Putamen (tissue), 1 donor: ENCODE data around the gene INPP5A.
A peak's percentile ranks its signal among the peaks of the same experiment; 100 is the strongest.

Experiments
- DNase-seq: peaks from one replicate; pipeline ENCODE4 v3.0.0-alpha.2; 2016; ENCODE audit warnings: low spot score

Gene INPP5A

DNA sequence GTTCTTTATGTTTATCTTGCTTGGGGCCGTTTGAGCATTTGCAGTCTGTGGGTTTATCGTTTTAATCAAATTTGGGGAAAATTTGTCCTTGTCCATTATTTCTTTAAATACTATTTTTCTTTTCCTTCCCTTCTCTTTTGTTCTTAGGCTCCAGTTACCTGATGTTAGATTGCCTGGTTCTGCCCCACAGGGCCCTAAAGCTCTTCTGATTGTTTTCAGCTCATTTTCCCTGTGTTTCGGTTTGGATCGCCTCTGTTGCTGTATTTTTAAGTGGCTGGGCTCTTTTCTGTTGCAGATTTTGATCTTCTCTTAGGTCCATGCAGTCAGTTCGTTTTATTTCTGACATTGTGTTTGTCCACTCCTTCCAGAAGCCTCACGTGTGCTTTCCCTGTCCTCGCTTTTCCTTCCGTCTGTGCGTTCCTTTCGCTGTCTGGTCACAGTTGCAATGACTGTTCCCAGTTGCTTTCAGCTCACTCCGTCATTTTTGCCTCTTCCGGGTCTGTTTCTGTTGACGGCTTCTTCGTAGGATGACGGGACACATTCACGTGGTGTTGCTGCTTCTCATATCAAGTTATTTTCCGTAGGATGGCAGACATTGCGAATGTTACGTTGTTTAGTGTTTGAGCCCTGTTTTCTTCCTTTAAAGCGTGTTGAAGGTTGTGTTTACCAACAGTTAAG lies 111.4 kb downstream of the INPP5A start:
- DNase-seq, result no peak

DNA sequence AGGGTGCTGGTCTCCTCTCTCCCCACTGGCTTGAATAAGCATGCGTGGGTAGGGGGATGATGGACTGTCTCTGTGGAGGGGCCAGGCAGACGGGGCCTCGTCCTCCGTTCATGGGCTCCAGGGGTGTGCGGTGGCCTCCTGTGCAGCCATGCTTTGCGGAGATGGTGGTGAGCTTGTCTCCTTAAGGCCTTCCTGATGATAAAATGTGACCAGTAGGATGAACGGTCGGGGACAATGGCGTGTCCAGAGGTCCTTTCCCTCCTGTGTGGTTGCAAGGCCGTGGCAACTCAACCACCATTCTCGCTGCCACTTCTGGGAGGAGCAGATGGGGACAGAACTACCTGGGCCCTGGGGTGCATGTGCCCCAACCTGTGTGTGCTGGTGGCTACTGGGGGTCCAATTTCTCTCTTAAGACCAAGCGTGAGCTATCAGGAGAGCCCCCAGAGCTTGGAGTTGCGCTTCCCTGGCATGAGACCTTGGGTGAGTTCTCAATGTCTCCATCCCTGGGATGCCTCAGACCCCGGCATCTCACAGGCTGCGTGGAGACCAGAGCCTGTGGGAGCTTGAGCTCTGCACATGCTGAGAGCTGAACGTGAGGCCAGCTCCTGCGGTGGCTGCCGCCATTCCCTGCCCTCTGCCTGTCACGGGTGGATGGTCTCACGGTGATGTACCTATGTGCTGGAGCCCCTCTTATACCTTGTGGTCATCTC lies 112.2 kb downstream of the INPP5A start:
- DNase-seq, result no peak

DNA sequence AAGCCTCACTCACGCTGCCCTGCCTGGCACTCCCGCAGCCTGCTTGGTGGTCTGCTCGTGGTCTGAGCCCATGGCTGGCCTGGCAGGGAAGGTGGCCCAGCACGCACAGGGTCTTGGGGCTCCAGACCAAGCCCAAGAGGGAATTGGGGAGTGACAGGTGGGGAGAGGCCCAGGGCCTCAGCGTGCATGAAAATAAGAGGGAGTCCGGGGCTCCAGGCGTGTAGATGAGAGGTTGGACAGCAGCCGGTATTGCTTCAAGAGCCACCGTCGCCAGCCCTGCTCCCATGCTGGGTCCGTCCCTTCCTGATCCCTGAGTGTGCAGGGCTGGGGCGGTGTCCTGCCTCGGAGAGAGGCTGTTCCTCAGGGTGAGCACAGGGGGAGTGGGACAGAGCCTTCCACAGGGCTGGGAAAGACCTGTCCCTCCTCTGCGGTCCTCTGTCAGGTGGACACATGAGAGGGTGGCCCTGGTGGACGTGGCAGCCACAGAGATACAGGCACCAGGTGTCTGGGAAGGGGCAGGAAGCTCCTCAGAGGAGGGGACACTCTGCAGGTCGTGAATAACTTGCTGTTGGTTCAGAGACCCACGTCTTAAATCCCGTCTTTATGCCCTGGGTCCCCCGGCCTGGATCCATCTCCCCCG lies 113.1 kb downstream of the INPP5A start:
- no peak for DNase-seq

DNA sequence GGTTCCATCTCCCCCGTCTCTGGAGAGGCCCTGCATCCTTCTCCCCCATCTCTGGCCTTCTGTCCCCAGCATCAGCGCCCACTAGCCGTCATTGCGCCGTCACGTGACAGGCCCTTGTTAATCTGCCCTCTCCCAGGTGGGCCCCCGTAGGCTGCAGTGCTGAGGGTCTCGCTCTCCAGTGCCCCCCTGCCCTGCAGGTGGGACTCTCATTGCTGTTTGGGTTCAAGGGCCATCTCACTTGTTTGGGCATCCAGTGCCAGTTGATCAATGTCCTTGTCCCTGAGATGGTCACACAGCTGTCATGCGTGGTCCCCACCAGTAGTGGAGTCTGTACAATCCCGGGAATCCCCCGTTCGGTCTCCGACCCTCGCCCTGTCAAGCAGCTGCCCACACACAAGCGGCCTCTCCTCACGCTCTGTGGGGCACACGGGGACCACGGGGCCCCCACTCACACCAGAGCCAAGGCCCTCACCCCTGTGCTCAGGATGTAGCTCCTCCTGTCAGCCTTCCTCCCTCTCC lies 114.0 kb downstream of the INPP5A start:
- no peak for DNase-seq

DNA sequence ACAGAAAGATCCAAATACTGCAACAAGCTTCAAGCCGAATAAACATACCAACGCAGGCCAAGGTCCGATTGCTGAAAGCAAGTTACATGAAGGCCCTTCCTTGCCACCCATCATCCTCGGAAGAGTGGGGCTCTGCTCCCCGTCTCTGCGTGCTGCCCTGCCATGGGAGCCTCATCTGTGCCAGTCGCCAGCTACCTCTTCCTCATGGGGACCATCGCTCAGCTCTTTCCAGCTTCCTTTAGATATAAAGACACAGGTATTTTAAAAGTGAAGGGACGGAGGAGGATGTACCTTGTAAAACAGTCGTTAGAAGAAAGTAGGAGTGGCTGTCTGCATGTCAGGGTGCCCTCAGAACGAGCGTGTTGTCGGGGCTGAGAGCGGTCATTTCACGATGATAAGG lies 114.9 kb downstream of the INPP5A start:
- DNase-seq, result no peak

DNA sequence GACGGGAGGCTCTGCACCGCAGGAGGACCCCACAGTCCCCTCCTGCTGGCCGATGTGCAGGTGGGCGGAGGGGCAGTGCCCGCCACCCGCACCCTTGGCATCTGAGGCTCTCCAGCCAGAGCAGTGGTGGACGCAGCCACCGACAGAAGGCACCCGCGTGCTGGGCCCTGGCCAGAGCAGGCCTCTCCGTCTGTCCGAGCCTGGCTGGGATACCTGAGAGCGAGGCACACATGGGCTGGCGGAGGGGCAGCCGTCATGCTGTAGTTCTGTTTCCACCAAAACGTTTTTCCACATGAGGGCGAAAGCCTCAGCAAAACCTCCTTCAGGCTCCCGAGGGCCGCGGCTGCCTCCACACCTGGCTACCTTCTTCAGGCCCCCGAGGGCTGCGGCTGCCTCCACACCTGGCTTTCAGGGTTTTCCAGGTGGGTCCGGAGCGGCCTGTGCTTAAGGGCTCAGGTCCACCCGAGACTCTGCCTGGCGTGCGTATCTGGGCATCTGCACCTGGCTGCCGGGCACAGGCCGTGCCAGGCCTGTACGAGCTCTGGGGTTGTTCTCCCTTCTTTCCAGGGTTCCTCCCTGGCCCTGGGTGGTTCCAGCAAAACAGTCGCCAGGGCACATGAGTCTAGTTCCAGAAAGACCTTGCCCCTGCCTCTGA lies 115.5 kb downstream of the INPP5A start:
- no peak for DNase-seq

DNA sequence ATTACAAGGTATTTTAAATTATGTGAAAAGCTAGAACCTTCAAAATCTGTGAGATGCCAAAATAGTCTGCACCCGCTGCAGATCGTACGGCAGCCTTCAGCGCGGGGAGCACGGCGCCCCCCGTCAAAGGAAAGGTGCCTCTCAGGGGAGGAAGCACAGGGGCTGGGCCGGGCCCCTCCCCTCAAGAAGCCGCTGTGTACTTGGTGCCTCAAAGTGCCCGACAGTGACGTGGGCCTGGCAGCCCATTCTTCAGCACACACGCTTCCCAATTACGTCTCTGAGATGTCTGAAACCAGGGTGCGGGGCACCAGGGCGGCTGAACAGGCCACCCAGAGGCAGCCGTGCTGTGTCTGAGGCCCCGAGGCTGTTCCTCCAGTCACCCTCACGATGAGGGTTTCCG lies 116.1 kb downstream of the INPP5A start:
- DNase-seq, result no peak

DNA sequence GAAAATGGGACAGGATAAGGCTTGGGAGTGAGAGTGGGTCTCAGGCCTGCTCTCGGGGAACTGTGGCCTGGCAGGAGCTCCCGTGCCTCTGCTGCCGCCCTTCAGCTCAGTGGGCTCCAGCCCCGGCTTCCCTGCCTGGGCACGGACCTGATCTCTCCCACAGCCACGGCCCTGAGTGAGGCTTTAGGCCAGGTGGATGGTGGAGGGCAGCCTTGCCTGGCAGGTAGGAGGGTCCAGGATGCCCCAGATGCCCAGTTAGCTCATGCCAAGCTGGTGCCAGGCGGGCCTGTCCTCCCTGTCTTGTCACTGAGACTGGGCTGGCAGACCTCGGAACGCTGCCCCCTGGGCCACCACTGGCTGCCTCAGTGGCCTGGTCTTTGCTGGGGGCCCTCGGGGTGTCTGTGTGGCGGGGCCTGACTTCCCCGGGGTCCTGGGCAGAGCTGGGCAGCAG lies 116.6 kb downstream of the INPP5A start:
- DNase-seq, result no peak

DNA sequence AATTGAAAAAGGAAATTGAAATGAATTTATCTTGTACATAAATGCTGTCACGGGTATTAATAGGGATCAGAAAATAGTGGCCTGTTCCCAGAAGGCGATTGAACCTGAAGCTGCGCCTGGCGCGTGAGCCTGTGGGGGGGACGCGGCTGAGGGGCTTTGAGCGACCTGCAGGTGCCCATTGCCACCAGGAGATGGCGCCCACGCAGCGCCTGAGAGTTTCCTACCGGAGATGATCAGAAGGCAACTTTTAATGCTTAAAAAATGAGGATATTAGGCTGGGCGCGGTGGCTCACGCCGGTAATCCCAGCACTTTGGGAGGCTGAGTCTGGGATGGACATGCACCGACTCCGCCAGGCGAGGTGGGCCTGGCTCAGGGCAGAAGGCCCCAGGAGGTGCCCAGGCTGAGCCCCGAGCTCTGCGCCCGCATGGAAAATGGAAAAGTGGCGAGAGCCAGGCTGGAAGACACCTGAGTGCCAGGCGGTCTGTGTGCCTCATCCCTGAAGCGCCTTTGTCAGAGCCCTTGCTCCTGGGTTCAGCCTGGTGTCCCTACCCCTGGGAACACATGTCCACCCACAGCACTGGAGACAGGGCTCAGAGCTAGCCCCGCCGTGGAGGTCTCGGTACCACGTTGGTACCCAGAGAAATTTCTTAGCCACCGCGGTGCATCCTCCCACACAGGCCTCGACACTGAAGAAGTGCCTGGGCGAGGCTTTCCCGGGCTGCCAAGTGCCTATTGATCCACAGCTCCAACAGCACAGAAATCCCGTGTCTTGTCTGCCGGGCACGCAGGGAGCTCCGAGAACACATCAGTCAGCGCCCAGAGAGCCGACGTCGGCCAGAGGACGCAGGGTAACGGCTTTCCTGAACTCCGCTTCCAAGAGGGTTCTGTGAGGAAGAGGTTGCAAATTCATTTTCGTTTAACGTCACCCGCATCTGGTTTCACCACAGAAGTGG lies 117.4 kb downstream of the INPP5A start:
- DNase-seq, result peak; percentile 75

DNA sequence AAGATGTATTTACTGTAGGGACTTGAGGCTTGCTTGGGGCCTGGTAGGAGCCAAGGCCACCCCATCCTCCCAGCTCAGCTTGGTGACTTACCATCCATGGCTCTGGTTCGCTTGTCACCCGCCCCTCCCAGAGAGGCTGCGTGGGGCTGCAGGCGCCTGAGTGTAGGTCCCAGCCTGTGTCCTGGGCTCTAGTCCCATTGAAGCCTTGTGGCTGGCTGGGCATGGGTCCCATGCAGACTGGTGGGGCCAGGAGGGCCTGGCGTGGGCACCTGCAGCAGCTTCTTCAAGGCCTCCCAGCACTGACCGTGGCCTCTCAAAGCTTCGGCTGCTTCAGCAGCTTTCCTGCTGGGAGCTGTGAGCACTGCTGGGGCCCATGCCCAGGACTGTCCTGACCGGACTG lies 118.1 kb downstream of the INPP5A start:
- DNase-seq, result no peak

DNA sequence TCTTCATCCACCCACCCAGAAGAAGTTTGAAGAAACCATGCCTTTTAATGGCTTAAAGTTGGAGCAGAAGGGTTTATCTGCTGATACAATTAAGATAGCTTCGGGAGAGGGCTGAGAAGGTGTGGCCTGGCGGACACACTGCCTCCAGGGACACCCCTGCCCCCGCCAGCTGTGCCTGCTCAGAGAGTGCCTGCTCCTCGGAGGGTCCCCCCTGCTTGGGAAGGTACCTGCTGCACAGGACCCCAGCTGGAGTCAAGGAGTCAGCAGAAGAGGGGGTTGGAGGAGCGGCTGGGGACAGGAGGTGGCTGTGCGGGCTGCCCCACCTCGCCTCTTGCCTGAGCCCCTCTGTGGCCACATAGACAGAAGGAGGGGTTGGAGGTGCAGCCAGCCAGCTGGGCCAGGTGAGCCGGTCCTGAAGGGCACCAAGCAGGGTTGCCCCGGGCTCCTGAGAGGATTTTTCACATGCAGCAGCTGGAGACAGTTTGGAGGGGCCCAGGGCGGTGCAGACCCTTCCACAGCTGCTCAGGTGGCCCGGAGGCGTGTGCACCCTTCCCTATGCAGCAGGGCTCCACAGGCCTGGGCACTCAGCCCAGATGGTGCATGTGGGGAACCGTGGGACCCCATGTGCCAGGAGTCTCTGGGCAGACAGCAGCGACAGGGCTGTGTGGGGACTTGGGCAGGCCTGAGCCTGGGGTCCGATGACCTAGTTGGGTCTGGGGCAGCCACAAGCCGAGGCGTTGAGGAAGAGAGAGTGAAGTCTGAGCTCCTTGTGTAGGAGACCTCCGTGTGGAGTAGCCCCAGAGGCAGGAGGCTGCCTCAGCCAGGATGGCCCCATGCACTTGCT lies 118.9 kb downstream of the INPP5A start:
- no peak for DNase-seq

DNA sequence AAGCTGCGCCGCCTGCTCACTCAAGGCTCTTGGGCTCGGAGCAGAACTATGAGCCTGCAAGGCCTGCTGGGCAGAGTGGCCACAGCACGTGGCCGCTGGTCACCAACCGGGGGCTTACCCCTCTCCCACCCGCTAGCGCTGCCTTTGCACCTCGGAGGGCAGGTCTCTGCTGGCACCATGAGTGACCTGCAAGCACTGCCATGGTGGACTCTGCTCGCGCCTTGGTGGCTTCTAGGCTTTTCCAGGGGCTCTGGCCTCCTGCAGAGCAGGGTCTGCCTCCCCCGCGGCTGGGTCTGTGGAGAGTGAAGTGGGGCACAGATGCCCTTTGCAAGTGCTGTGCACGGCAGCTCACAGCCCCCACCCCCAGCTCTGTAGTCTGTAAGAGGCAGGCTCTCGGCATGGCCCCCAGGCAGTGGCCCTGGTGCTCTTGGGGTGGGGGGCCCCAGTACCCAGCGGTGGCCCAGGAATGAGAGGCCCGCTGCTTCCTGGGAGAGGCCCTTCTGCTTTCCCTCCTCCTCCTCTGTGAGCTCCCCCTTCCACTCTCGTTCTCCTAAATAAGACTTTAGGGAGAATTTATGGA lies 119.6 kb downstream of the INPP5A start:
- no peak for DNase-seq

DNA sequence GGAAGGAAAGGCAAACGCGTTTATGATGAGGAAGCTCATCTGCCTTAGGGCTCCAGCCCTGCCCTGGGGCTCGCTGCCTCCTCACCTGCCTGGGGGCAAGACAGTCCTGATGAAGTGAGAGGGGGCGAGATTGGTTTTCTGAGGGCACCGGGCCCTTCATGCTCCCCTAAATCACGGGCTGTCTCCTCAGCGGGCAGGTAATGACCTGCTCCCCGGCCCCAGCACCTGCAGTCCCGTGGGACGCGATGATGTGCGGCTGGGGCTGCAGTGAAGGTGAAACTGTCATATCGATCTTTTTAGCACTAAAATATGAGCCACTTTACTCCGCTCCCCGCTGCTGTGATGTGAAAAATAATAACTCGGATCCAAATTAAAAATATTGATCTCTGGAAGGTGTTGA lies 120.2 kb downstream of the INPP5A start:
- no peak for DNase-seq

DNA sequence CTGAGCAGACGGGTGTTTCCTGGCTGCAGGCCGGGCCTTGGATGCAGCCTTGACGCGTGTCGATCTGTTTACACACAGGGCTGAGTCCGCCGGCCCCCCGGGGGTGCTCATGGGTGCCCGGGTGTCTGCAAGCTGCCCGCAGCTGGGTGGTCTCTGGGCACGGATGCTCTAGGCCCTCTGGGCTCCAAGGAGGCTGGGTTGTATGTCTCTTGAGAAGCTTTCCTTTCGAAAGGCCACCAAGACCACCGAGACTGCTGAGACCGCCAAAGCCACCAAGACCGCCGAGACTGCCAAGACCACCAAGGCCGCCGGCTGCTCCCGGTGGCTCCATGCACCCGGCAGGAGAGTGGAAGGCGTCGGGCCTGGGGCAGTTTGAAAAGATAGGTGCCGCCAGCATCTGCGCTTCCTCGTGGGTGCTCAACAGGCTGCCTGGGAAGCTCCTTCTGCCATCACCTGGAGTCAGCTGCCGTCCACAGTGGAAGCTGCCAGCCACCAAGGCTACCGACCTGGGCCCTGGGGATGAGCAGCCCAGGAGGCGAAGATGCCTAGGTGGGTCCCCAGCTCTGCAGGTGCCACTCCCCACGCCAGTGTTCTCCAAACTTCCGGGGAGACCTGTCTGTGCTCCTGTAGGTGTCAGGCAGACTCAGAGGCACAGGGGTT lies 121.1 kb downstream of the INPP5A start:
- no peak for DNase-seq

DNA sequence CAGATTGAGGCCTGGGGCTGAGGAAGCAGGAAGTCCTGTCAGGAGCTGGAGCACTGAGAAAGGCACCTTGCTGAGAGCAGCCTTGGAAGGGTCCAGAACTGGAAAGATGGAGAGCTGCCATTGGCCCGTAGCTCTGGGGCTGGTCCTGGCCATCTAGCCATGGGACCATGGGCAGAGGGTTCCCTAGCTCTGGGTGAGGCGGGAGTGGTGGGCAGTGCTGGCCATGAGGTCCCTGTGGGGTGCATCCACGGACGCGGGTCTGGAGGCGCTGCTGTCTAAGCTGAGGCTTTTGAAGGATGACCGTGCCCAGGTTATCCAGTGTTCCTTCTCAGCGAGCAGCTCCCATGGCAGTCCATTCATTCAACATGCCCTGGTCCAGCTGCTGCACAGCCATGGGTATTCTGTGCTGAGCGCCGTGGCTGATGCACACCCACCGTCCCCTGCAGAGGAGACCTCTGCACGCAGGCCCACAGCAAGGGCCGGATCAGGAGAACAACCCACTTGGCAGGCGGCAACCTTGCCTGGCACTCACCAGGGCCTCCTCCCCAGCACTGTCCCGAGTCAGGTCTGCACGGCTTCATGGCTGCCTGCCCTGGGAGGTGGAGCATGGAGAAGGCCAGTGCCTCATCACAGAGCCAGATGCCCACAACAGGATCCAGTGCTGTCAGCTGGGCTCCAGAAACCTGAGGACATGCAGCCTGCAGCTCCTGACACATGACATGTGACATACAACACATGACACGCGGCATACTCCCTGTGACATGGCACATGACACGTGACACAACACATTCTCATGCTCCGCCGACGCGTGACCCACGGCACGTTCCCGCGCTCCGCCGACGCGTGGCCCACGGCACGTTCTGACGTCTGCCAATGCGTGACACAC lies 121.9 kb downstream of the INPP5A start:
- DNase-seq, result no peak

DNA sequence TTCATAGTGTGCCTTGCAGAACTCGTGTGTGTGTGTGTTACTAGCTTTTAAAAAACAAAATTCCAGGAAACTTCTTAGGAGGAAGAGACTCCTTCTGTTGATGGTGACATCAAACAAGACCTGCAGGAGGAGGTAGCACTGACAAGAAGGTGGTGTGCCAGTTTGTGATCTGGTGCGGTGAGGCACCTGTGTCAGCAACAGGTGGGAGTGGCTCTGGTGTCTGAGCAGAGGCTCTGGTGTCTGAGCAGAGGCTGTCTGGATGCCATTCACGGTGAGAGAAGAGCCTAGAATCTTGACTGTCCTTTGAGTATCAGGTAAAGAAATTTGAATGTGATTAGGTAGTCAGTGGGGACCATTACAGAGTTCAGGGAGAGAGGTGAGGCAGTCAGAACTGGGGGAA lies 122.8 kb downstream of the INPP5A start:
- no peak for DNase-seq

DNA sequence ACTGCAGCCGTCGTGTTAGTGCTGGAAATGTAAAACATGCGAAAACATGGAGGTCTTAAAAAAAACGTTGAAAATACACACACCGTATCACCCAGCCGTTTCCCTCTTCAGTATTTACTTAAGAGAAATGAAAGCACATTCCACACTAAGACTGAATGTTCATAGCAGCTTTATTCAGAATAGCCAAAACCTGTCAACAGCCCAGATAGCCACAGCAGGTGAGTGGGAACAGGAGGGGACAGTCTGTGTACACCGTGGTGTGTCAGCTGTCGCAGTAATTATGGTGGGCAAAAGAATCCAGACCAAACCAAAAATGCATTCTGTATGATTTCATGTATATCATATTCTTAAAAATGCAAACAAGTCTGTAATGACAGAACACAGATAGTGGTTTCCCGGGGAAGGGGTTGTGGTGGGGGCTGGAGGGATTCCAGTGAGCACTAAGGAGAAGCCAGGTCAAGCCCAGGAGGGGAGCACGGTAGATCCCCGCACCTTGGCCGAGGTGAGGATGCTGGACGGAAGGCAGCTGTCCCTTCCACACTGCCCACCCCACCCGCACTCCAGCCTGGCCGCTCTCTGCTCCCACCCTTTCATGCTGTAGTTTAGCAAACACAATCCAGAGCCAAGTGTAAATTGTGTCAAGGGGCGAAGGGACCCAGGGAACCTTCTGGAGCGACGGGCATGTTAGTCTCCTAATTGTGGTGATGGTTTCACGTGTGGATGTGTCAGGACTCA lies 124.8 kb downstream of the INPP5A start:
- no peak for DNase-seq
